ENCODE measurements around the gene BBS10. TPM values are rescaled to one million over a fixed set of nuclear protein-coding genes. Genes with fewer than 3 reads are reported as not detected.

Gene BBS10
- total RNA-seq = 13.9 and 16.4 TPM in 2 replicates

DNA sequence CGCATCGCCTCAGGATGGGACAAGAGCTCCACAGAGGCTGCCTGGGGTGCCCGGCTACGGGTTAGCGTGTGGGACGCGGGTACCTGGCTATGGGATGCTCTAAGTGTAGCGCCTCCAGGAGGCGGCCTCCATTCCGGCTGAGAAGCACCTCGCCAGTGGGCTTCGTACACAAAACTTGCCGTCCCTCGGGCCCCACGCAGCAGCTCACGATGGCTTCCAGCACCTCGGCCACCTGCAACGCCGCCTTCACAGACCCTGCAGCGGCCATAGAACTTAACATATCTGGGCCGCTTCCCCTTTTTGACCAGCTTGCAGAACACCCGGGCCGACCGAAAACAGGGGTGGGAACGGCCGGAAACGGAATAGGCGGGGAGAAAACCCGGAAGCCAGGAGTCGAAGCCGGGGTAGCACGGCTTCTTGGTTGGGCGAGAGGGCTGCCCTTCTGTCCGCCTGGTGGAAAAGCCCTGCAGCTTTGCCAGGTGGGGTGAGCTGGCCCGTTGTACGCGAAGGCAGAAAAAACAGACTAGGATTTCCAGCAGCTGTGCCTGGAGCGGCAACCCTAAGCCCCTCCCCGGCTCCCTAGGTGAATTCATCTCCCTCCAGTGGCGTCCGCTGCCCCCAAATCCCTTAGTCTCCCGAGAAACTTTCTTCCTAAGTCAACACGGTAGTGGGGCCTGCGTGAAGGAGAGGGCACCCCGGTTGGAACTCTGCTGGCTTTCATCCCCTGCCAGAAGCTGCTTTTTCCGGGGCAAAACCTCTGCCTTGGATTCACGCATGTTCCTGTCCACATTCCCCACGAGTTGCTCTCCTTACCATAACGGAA, at the start of gene BBS10:
BBS10 (minus strand) TSS at position 337 of the 823 bp plus-strand sequence; CDS start at position 280, 57 bp downstream.

Other genes starting within 250 kb of the BBS10 start
- gene OSBPL8, start 211.4 kb upstream of the BBS10 start, total RNA-seq = 41.0 and 60.9 TPM in 2 replicates